H9 (cell line): ENCODE measurements around the gene CR1. TPM values are rescaled to one million over a fixed set of nuclear protein-coding genes. Genes with fewer than 3 reads are reported as not detected.
"Not testable (repeated sequence)": the region's sequence is repeated elsewhere in the genome, so short reads cannot be mapped to it uniquely, and the experiment has no call there.

Experiments
- DNase-seq: peaks from one replicate; pipeline ENCODE4 v3.0.0-alpha.2; 2017
- H2AFZ ChIP-seq: one replicate; pipeline ENCODE4 v1.6.1; 2013; ENCODE audit warnings: mild to moderate bottlenecking, low read length, control low read depth, moderate library complexity
- H2AK5ac ChIP-seq: 2 replicates; pipeline ENCODE4 v1.6.1; 2013; ENCODE audit warnings: low read length, control low read depth, mixed read lengths; ENCODE audit not compliant: insufficient read length
- H2BK120ac ChIP-seq: one replicate; pipeline ENCODE4 v1.6.1; 2013; ENCODE audit warnings: low read depth, mild to moderate bottlenecking, low read length, control low read depth, inconsistent platforms; ENCODE audit not compliant: poor library complexity, severe bottlenecking
- H2BK12ac ChIP-seq: 2 replicates; pipeline ENCODE4 v1.6.1; 2013; ENCODE audit warnings: low read length, control low read depth, mixed read lengths, low read depth; ENCODE audit not compliant: insufficient read length
- H2BK15ac ChIP-seq: 2 replicates; pipeline ENCODE4 v1.6.1; 2013; ENCODE audit warnings: low read depth, low read length, control low read depth
- H2BK20ac ChIP-seq: one replicate; pipeline ENCODE4 v1.6.1; 2013; ENCODE audit warnings: low read depth, mild to moderate bottlenecking, low read length, control low read depth, inconsistent platforms; ENCODE audit not compliant: poor library complexity, severe bottlenecking
- H2BK5ac ChIP-seq: 2 replicates; pipeline ENCODE4 v1.6.1; 2013; ENCODE audit warnings: low read length, control low read depth, mixed read lengths; ENCODE audit not compliant: insufficient read length
- H3K14ac ChIP-seq: 2 replicates; pipeline ENCODE4 v1.6.1; 2013; ENCODE audit warnings: low read length, control low read depth; ENCODE audit not compliant: insufficient read depth
- H3K18ac ChIP-seq: 2 replicates; pipeline ENCODE4 v1.6.1; 2013; ENCODE audit warnings: low read depth, mild to moderate bottlenecking, mixed read lengths, low read length, control low read depth; ENCODE audit not compliant: insufficient read length
- H3K23ac ChIP-seq: 2 replicates; pipeline ENCODE4 v1.6.1; 2013; ENCODE audit warnings: low read length, control low read depth, mixed read lengths, low read depth; ENCODE audit not compliant: insufficient read length
- H3K23me2 ChIP-seq: 2 replicates; pipeline ENCODE4 v1.6.1; 2013; ENCODE audit warnings: low read depth, mild to moderate bottlenecking, mixed read lengths, low read length, control low read depth; ENCODE audit not compliant: insufficient read length, poor library complexity, severe bottlenecking
- H3K27ac ChIP-seq: 2 replicates; pipeline ENCODE4 v1.5.1; 2013; ENCODE audit warnings: low read length, control low read depth, mixed read lengths, low read depth; ENCODE audit not compliant: insufficient read length
- H3K27me3 ChIP-seq: 2 replicates; pipeline ENCODE4 v1.6.1; 2013; ENCODE audit warnings: low read length, control low read depth, inconsistent platforms; ENCODE audit not compliant: insufficient read depth
- H3K4ac ChIP-seq: 2 replicates; pipeline ENCODE4 v1.6.1; 2013; ENCODE audit warnings: low read depth, mild to moderate bottlenecking, control low read depth, inconsistent platforms, low read length, moderate library complexity
- H3K4me1 ChIP-seq: 2 replicates; pipeline ENCODE4 v1.6.1; 2013; ENCODE audit warnings: low read length, control low read depth, inconsistent platforms; ENCODE audit not compliant: insufficient read depth
- H3K4me2 ChIP-seq: 2 replicates; pipeline ENCODE4 v1.6.1; 2013; ENCODE audit warnings: low read length, control low read depth, mixed read lengths; ENCODE audit not compliant: insufficient read length, insufficient read depth
- H3K56ac ChIP-seq: 2 replicates; pipeline ENCODE4 v1.6.1; 2013; ENCODE audit warnings: low read depth, mild to moderate bottlenecking, mixed read lengths, low read length, control low read depth; ENCODE audit not compliant: insufficient read length
- H3K79me1 ChIP-seq: 2 replicates; pipeline ENCODE4 v1.6.1; 2013; ENCODE audit warnings: low read depth, mild to moderate bottlenecking, moderate library complexity, low read length, control low read depth, inconsistent platforms; ENCODE audit not compliant: insufficient read depth, poor library complexity, severe bottlenecking
- H3K79me2 ChIP-seq: 2 replicates; pipeline ENCODE4 v1.6.1; 2013; ENCODE audit warnings: low read length, control low read depth, inconsistent platforms; ENCODE audit not compliant: insufficient read depth
- H3K9ac ChIP-seq: 2 replicates; pipeline ENCODE4 v1.6.1; 2013; ENCODE audit warnings: low read length, control low read depth, mixed read lengths; ENCODE audit not compliant: insufficient read length; ENCODE audit errors: extremely low read depth
- H3K9me3 ChIP-seq: one replicate; pipeline ENCODE4 v1.6.1; 2013; ENCODE audit warnings: low read depth, low read length, inconsistent platforms; ENCODE audit not compliant: control insufficient read depth
- H3T11ph ChIP-seq: one replicate; pipeline ENCODE4 v1.6.1; 2013; ENCODE audit warnings: mild to moderate bottlenecking, low read length, control low read depth, inconsistent platforms
- H4K20me1 ChIP-seq: one replicate; pipeline ENCODE4 v1.6.1; 2013; ENCODE audit not compliant: control insufficient read depth, insufficient read length, insufficient read depth
- H4K5ac ChIP-seq: 2 replicates; pipeline ENCODE4 v1.6.1; 2013; ENCODE audit warnings: low read depth, mild to moderate bottlenecking, mixed read lengths, low read length, control low read depth; ENCODE audit not compliant: insufficient read length
- H4K8ac ChIP-seq: replicated peaks from 2 replicates; pipeline ENCODE4 v1.6.1; 2013; ENCODE audit warnings: low read length, control low read depth, mixed read lengths, low read depth; ENCODE audit not compliant: insufficient read length
- H4K91ac ChIP-seq: 2 replicates; pipeline ENCODE4 v1.6.1; 2013; ENCODE audit warnings: low read depth, mild to moderate bottlenecking, moderate library complexity, mixed read lengths, low read length, control low read depth; ENCODE audit not compliant: insufficient read length
- H3K27ac Mint-ChIP-seq, 3 experiments: 2 replicates in 2 of 3; 3 replicates in 1 of 3; pipeline ENCODE4 v1.8.0; 2020 to 2021; ENCODE audit warnings: mixed read lengths in 3 of 3, mild to moderate bottlenecking in 1 of 3, moderate library complexity in 1 of 3
- H3K27me3 Mint-ChIP-seq: 2 replicates; pipeline ENCODE4 v1.8.0; 2021; ENCODE audit warnings: low read depth, mild to moderate bottlenecking, moderate library complexity, mixed read lengths
- H3K36me3 Mint-ChIP-seq, 3 experiments: 2 replicates in 2 of 3; 3 replicates in 1 of 3; pipeline ENCODE4 v1.8.0; 2020 to 2021; ENCODE audit warnings: low read depth in 3 of 3, mixed read lengths in 3 of 3; ENCODE audit not compliant: insufficient read depth in 1 of 3
- H3K4me1 Mint-ChIP-seq, 2 experiments: 2 replicates each; pipeline ENCODE4 v1.8.0; 2020; ENCODE audit warnings: mixed read lengths in 2 of 2
- H3K4me3 Mint-ChIP-seq, 2 experiments: 2 replicates in 1 of 2; 3 replicates in 1 of 2; pipeline ENCODE4 v1.8.0; 2020 to 2021; ENCODE audit warnings: mild to moderate bottlenecking in 2 of 2, mixed read lengths in 2 of 2, moderate library complexity in 1 of 2
- H3K9me3 Mint-ChIP-seq, 2 experiments: 2 replicates in 1 of 2; 3 replicates in 1 of 2; pipeline ENCODE4 v1.8.0; 2020; ENCODE audit warnings: mild to moderate bottlenecking in 2 of 2, mixed read lengths in 2 of 2, moderate library complexity in 1 of 2
- CTCF ChIP-seq: fragments of 200-600 bp; sonication (generic); conservative IDR thresholded peaks from 3 replicates; pipeline ENCODE4 v1.8.0; 2021; ENCODE audit warnings: antibody characterized with exemption, mild to moderate bottlenecking
- WGBS: extraction: QIAGEN DNeasy Blood & Tissue Kit; methylation state at CpG from one replicate; pipeline ENCODE4 v1.1.7; 2013; ENCODE audit warnings: missing lambda C conversion rate, low lambda C conversion rate, mixed read lengths; ENCODE audit not compliant: insufficient read length; ENCODE audit errors: extremely low coverage; 5-methylcytosine and 5-hydroxymethylcytosine counted together
- total RNA-seq: library from RNA; stranded (reverse); gene quantifications from 2 replicates; pipeline ENCODE4 v1.2.1, GENCODE V29; 2021

CR1 gene
- total RNA-seq, 1 experiment from 2014 or later, result 0.04 TPM

- Histone ChIP-seq H3K14ac (no peak overlapping the region), H2AFZ (no peak overlapping the region), H3K27ac (no peak overlapping the region), H3K56ac (no peak overlapping the region), H4K20me1 (no peaks in the 10 kb centered on the region), H2BK12ac (no peak overlapping the region), H3K79me2 (no peaks in the 10 kb centered on the region), H3K27me3 (no peaks in the 10 kb centered on the region), H3K23me2 (no peaks in the 10 kb centered on the region), H2BK120ac (no peak overlapping the region), H4K5ac (no peak overlapping the region), H3K79me1 (no peaks in the 10 kb centered on the region), H3K9me3 (peaks cover 3% of the 10 kb centered on the region), H3K4me1 (no peaks in the 10 kb centered on the region; the same call in 1 of the 2 replicates), H3K23ac (no peak overlapping the region), H4K91ac (no peak overlapping the region), H3K4me2 (no peak overlapping the region), H3K18ac (no peak overlapping the region), H3T11ph (no peak overlapping the region), H2BK15ac (no peak overlapping the region), H2BK5ac (no peak overlapping the region), H2BK20ac (no peak overlapping the region), H3K9ac (no peak overlapping the region), H4K8ac (no peak overlapping the region), H3K4ac (no peak overlapping the region), H2AK5ac (no peak overlapping the region)
- Mint-ChIP-seq H3K27ac (no peak overlapping the region), H3K27me3 (no peaks in the 10 kb centered on the region), H3K36me3 (peaks cover 1 to 7% (median 7%) of the 10 kb centered on the region in 3 experiments; a peak in 6 of 7 replicates), H3K4me1 (peaks cover 7 to 11% of the 10 kb centered on the region in 2 experiments), H3K4me3 (no peak overlapping the region; a peak in 1 of 5 replicates), H3K9me3 (peaks cover 3 to 7% of the 10 kb centered on the region in 2 experiments; a peak in 3 of 5 replicates)
- no CpG with 5 or more reads among the region's 2 CpGs for whole genome bisulfite sequencing
- DNase-seq, result no peak
- peak; percentile 7; the same call in 1 of the 3 replicates for TF ChIP-seq CTCF
These were observed 124.6 kb downstream of the CR1 start for GRCh38 chr1:207620543-207620893.

- not testable (repeated sequence) for H4K5ac ChIP-seq, H3K4me2 ChIP-seq, H3T11ph ChIP-seq, H3K4me3 Mint-ChIP-seq, H3K4ac ChIP-seq, H3K4me1 ChIP-seq, H3K27me3 ChIP-seq, H2BK15ac ChIP-seq, H2AFZ ChIP-seq, H2BK120ac ChIP-seq, H3K27ac Mint-ChIP-seq, H3K18ac ChIP-seq, H3K79me1 ChIP-seq, H3K27me3 Mint-ChIP-seq, H3K23me2 ChIP-seq, H4K8ac ChIP-seq, H2BK20ac ChIP-seq, H3K9me3 Mint-ChIP-seq, H3K9ac ChIP-seq, H3K23ac ChIP-seq, H3K27ac ChIP-seq, H3K56ac ChIP-seq, H4K20me1 ChIP-seq, H3K14ac ChIP-seq, H3K79me2 ChIP-seq, DNase-seq, H4K91ac ChIP-seq, H2BK5ac ChIP-seq, H2AK5ac ChIP-seq, H2BK12ac ChIP-seq
- peaks cover 10% of the 10 kb centered on the region for H3K9me3 ChIP-seq
- Mint-ChIP-seq H3K36me3 (peaks cover 1 to 17% (median 9%) of the 10 kb centered on the region in 3 experiments; a peak in 6 of 7 replicates), H3K4me1 (peaks cover 5 to 10% of the 10 kb centered on the region in 2 experiments)
- no CpG with 5 or more reads among the region's 1 CpG for WGBS
These were observed 129.6 kb downstream of the CR1 start for GRCh38 chr1:207625504-207626071.
